ENCODE results near the gene SPDYE2.
"Not testable (repeated sequence)": the region's sequence is repeated elsewhere in the genome, so short reads cannot be mapped to it uniquely, and the experiment has no call there.

DNA sequence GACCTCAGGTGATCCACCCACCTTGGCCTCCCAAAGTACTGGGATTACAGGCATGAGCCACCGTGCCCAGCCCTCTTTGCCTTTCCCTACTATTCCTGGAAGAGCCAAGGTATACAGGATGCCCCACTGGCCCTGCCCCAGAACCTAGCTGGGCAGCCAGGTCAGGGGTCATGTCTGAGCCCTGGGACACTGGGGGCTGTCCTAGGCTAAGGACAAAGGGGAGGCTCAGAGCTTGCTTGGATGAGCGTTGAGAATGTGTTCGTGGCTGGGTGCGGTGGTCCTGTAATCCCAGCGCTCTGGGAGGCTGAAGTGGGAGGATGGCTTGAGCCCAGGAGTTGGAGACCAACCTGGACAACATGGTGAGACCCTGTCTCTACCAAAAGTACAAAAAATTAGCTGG, 27.5 kb downstream of the SPDYE2 start:
- TF ChIP-seq, protein P1, sequence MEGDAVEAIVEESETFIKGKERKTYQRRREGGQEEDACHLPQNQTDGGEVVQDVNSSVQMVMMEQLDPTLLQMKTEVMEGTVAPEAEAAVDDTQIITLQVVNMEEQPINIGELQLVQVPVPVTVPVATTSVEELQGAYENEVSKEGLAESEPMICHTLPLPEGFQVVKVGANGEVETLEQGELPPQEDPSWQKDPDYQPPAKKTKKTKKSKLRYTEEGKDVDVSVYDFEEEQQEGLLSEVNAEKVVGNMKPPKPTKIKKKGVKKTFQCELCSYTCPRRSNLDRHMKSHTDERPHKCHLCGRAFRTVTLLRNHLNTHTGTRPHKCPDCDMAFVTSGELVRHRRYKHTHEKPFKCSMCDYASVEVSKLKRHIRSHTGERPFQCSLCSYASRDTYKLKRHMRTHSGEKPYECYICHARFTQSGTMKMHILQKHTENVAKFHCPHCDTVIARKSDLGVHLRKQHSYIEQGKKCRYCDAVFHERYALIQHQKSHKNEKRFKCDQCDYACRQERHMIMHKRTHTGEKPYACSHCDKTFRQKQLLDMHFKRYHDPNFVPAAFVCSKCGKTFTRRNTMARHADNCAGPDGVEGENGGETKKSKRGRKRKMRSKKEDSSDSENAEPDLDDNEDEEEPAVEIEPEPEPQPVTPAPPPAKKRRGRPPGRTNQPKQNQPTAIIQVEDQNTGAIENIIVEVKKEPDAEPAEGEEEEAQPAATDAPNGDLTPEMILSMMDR (conservative IDR thresholded peaks at IDR 0.05; ENCODE audit: low read length) = not testable (repeated sequence)
- not testable (repeated sequence) for TF ChIP-seq EZH2phosphoT487 (IDR thresholded peaks at IDR 0.05; ENCODE audit: borderline replicate concordance, low read depth, low read length)
